Measurements from ENCODE around the gene ALB. TPM values are rescaled to one million over a fixed set of nuclear protein-coding genes. Genes with fewer than 3 reads are reported as not detected.

Gene ALB
- total and polyA plus RNA-seq, 8 donors: 0.99 to 111 (median 4.1) TPM; not detected in 1

GRCh38 chr4:73458184-73459047 is 54.3 kb downstream of the ALB start:
- ATAC-seq: no peak
- H3K4me3 ChIP-seq: no peak overlapping the region

DNA sequence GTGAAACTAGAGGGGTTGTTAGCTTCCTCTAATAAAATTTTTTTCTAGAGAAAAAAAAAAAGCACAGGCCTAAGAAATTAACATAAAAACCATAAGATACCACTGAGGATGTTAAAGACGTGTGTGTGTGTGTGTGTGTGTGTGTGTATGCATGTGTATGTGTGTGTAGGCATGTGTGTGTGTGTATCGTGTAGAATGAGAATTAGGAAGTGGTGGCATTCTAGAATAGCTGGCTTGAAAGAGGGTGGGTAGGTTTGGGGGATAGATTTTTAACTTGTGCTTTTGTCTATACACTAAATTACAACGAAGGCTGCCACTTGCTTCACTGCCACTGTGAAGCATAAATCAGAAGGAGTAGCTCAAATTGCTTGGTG is 54.9 kb downstream of the ALB start:
- TF ChIP-seq CTCF (IDR thresholded peaks at IDR 0.05): no peak
- H3K4me1 ChIP-seq: no peaks in the 10 kb centered on the region
- H3K36me3 ChIP-seq: no peaks in the 10 kb centered on the region
- intact Hi-C loops (cut with DNase I): no loop called here
- ATAC-seq: no peak
- no peaks in the 10 kb centered on the region for H3K9me3 ChIP-seq
- no peak for DNase-seq
- H3K27ac ChIP-seq: no peak overlapping the region
- no peaks in the 10 kb centered on the region for H3K27me3 ChIP-seq
- H3K4me3 ChIP-seq: no peak overlapping the region

More at GRCh38 chr4:73458184-73459047, 54.3 kb downstream of the ALB start:
- no peak overlapping the region for H3K27ac ChIP-seq
- H3K36me3 ChIP-seq: no peaks in the 10 kb centered on the region
- TF ChIP-seq CTCF (IDR thresholded peaks at IDR 0.05): no peak
- no peak for DNase-seq
- H3K9me3 ChIP-seq: no peaks in the 10 kb centered on the region
- intact Hi-C loops (cut with DNase I): no loop called here
- H3K27me3 ChIP-seq: no peaks in the 10 kb centered on the region
- no peaks in the 10 kb centered on the region for H3K4me1 ChIP-seq

DNA sequence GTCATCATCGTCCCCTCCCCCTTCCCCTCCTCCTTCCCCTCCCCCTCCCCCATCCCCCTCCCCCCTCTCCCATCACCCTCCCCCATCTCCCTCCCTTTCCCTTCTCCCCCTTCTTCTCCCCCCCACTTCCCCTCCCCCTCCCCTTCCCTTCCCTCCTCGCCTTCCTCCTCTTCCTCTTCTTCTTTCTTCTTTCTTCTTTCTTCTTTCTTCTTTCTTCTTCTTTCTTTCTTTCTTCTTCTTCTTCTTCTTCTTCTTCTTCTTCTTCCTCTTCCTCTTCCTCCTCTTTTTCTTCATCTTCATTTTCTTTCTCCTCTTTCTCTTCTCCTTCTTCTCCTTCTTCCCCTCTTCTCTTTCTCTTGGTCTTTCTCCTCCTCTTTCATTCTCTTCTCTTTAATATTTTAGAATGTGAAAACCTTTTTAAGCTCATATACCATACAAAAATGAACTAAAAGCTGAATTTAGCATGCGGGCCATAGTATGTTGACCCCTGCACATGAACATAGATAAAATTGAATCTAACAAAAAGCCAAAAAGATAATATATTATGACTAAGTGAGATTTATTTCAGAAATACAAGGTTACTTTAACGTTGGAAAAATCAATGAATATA is 56.9 kb downstream of the ALB start:
- ATAC-seq: no peak
- H3K36me3 ChIP-seq: no peaks in the 10 kb centered on the region

DNA sequence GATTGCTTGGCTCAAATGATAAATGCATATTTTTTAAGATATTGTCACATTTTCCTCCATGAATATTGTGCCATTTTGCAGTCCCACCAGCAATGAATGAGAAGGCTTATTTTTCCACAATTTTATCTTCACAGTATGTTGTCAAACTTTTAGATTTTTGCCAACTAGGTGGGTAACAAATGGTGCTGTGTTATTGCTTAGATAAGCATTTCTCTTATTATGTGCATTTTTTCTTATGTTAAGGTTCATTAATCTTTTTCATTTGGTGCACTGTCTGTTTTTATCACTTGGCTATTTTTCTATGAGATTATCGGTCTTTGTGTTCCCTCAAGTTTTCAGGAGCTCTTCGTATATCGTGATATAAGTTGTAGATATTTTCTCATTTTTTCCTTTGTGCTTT is 64.1 kb downstream of the ALB start:
- intact Hi-C loops (cut with DNase I): no loop called here
- TF ChIP-seq CTCF (IDR thresholded peaks at IDR 0.05): no peak
- Histone ChIP-seq H3K36me3 (no peaks in the 10 kb centered on the region), H3K4me3 (no peak overlapping the region), H3K4me1 (no peaks in the 10 kb centered on the region), H3K9me3 (no peaks in the 10 kb centered on the region), H3K27me3 (no peaks in the 10 kb centered on the region), H3K27ac (no peak overlapping the region)
- ATAC-seq (no peak), DNase-seq (no peak)

More for the DNA sequence above, 56.9 kb downstream of the ALB start:
- DNase-seq: no peak
- no peak overlapping the region for H3K27ac ChIP-seq
- no peak overlapping the region for H3K4me3 ChIP-seq
- intact Hi-C loops (cut with DNase I): no loop called here
- H3K9me3 ChIP-seq: no peaks in the 10 kb centered on the region
- TF ChIP-seq CTCF (IDR thresholded peaks at IDR 0.05): no peak
- H3K27me3 ChIP-seq: no peaks in the 10 kb centered on the region
- no peaks in the 10 kb centered on the region for H3K4me1 ChIP-seq

GRCh38 chr4:73470728-73471127 is 66.6 kb downstream of the ALB start:
- H3K4me1 ChIP-seq: no peaks in the 10 kb centered on the region
- H3K27ac ChIP-seq: no peak overlapping the region
- H3K27me3 ChIP-seq: no peaks in the 10 kb centered on the region
- H3K9me3 ChIP-seq: peaks cover 0 to 12% of the 10 kb centered on the region in 2 donors
- ATAC-seq: no peak
- TF ChIP-seq CTCF (IDR thresholded peaks at IDR 0.05): no peak
- intact Hi-C loops (cut with DNase I): no loop called here
- no peaks in the 10 kb centered on the region for H3K36me3 ChIP-seq
- no peak overlapping the region for H3K4me3 ChIP-seq
- DNase-seq: no peak
